Dedifferentiated amniotic fluid mesenchymal stem cell (primary cell): ENCODE measurements around the gene TMEM185A.
A peak's percentile ranks its signal among the peaks of the same experiment; 100 is the strongest.
"Not testable (repeated sequence)": the region's sequence is repeated elsewhere in the genome, so short reads cannot be mapped to it uniquely, and the experiment has no call there.

Experiments
- DNase-seq: peaks from one replicate; pipeline ENCODE4 v3.0.0-alpha.2; 2016; ENCODE audit errors: extremely low spot score

Gene TMEM185A

GRCh38 chrX:149626829-149627228, 4.8 kb downstream of the TMEM185A start:
- DNase-seq, result not testable (repeated sequence)

DNA sequence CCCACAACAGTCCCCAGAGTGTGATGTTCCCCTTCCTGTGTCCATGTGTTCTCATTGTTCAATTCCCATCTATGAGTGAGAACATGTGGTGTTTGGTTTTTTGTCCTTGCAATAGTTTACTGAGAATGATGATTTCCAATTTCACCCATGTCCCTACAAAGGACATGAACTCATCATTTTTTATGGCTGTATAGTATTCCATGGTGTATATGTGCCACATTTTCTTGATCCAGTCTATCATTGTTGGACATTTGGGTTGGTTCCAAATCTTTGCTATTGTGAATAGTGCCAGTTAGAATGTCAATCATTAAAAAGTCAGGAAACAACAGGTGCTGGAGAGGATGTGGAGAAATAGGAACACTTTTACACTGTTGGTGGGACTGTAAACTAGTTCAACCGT, 11.9 kb downstream of the TMEM185A start:
- not testable (repeated sequence) for DNase-seq

GRCh38 chrX:149618871-149619270, 12.7 kb downstream of the TMEM185A start:
- no peak for DNase-seq

- DNase-seq, result no peak
Observed at GRCh38 chrX:149611623-149612175, 19.9 kb downstream of the TMEM185A start.

DNA sequence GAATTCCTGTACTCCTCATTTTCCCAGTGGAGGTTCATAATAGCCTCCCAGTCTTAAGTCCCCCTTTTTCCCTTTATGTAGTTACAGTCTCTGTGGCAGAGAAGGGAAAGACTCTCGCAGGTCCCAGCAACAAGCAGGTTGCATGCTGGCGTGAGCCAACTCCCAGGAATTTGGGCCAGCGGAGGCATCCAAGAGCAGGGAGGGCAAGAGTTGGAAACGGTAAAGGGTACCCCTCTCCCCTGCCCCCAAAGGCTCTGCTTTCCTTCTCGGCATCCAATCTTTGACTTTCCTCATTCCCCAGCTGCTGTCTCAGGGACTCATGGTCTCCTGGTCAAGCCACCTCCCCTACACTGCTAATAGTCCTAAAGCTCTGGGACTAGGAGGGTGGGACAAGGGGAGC, 21.1 kb downstream of the TMEM185A start:
- no peak for DNase-seq

DNA sequence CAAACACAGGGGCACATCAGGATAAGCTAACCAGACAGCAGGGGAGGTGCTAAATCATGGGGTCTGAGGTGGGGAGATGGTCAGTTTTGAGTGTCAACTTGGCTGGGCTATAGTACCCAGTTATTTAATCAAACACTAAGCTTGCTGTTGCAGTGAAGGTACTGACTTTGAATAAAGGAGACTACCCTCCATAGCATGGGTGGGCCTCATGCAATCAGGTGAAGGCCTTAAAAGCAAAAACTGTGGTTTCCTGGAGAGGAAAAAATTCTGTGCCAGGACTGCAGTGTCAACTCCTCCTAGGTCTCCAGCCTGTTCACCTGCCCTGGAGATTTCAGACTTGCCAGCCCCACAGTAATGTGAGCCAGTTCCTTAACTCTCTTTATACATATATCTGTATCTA, 23.9 kb downstream of the TMEM185A start:
- no peak for DNase-seq

DNA sequence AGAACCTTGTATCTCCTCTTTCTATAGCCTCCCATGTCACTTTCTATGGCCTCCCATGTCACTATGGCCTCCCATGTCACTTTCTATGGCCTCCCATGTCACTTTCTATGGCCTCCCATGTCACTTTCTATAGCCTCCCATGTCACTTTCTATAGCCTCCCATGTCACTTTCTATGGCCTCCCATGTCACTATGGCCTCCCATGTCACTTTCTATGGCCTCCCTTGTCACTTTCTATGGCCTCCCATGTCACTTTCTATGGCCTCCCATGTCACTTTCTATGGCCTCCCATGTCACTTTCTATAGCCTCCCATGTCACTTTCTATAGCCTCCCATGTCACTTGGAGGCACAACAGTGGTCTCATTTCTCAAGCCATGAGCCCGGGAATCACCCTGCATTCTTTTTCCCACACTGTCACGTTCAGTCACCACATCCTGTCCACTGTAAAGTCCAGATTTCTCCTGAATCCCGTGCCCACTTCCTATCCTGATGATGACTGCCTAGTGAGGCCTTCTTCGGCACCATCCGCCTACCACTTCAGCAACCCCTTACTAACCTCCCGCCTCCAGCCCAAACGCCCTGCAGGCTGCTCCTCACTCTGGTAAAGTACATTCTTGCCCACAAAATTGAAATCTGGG, 26.2 kb downstream of the TMEM185A start:
- not testable (repeated sequence) for DNase-seq

- not testable (repeated sequence) for DNase-seq
Observed at GRCh38 chrX:149598603-149599002, 33.0 kb downstream of the TMEM185A start.

- DNase-seq, result not testable (repeated sequence)
Observed at GRCh38 chrX:149595943-149596342, 35.6 kb downstream of the TMEM185A start.

GRCh38 chrX:149595214-149595613, 36.4 kb downstream of the TMEM185A start, which contains the start of gene HSFX2:
Gene HSFX2 (minus strand): TSS chrX:149595314. CDS start chrX:149594700, 614 bp downstream.
- not testable (repeated sequence) for DNase-seq

DNA sequence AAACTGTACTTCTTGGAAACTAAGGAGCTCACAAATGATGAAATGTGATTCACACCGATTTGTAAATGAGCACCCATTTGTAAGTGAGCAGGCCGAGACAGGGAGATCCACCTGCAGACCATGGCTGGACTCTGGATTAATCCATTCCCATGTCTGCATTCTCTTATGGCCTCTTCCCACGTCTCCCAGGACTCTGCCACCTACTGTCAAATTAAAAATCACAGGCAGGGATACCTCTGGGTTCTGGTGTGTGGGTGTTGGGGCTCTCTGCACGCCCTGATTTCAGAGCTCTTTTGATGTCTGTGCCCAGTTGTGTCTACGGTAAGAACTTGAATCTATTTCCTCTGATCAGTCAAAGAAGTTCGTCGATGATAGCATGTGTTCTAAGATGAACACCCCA, 40.6 kb downstream of the TMEM185A start:
- not testable (repeated sequence) for DNase-seq

DNA sequence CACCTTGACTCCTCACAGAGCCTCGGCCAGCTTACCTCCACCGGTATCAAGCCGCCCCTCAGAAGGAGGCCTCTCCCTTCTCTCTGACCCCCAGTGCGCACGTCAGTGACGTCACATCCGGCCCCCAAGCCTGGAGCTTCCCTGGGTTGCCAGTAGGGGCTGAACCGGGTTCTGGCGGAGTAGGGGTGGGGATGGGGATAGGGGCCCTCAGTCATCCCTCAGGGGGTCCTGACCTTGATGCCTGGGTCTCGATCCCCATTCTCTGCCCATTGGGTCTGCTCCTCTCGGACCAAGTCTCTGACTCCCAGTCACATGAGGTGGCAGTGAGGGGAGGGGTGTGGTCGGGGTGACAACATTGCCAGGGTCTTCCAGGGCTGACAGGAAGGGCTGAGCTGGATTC, 44.2 kb downstream of the TMEM185A start, which contains the start of gene MAGEA9B:
TSS of gene MAGEA9B (minus strand) at position 101 of the 400 bp plus-strand sequence. CDS start 4,280 bp downstream, outside the sequence.
- not testable (repeated sequence) for DNase-seq

- not testable (repeated sequence) for DNase-seq
Observed at GRCh38 chrX:149585631-149586030, 46.0 kb downstream of the TMEM185A start.

GRCh38 chrX:149573456-149573855, 58.1 kb downstream of the TMEM185A start:
- not testable (repeated sequence) for DNase-seq

DNA sequence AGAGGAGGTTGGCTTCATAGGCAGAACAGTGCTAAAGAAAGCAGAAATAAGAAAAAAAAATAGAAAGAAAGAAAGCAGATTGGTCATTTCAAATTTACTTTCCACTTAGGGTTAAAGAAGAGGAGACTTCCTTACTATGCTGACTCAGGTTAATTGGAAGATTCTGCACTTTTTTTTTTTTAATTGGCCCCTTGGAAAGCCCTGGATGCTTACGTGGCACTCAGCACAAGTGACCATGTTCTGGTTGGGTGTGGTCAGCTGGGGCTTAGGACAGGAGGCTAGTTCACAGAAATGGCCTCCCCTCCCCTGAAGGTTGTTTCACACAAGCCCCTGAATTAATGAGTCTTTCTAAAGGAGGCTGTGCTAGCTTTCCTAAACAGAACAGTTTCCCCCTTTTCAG, 58.8 kb downstream of the TMEM185A start:
- DNase-seq, result no peak

- no peak for DNase-seq
Observed at GRCh38 chrX:149571770-149572169, 59.8 kb downstream of the TMEM185A start.

DNA sequence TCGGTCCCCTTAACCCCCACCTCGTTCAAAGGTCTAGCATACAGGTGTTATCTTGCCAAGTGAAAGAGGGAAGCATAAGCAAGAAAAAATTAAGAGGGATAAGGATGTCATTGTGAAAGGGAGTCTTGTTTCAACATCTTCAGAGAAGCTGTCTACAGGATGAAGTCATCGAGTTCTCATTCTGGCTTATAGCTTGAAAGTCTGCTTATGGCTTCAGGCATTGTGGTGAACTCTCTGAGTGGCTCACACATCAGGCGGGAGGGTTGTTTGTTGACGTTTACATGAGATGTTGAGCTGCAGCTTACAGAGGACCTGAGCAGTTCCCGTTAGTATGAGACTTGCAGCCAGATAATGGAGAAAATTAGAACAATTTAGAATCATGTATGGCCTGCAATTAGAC, 60.9 kb downstream of the TMEM185A start:
- DNase-seq, result peak; percentile 72

- no peak for DNase-seq
Observed at GRCh38 chrX:149569770-149570169, 61.8 kb downstream of the TMEM185A start.

DNA sequence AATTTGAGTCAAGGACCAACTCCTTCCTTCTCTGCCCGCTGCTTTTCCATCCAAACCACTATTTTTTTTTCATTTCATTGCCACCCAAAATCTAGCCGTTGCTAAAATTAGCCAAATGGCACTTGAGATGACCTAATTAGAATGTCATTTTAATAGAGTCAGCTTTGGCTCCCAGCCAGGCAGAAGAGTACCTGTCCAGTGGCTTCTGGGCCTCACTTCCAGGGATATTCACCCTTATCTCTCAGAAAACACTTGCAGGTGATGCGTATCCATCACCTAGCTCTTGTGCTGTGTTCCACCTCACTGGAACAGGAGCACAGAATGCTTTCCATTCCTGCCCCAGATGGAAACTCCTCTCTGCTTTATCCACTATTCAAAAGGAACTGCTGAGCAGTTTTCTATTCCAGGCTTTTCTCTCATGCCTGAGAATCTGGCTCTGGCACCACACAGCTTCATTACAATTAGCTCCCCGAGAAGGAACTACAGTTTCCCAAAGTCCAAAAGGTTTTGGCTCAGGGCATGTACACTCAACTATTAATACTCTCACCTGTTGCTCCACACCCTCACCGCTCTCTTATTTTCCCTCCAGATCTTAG, 62.8 kb downstream of the TMEM185A start:
- no peak for DNase-seq

- no peak for DNase-seq
Observed at GRCh38 chrX:149567621-149568417, 63.8 kb downstream of the TMEM185A start.

- DNase-seq, result no peak
Observed at GRCh38 chrX:149563359-149563758, 68.2 kb downstream of the TMEM185A start.

DNA sequence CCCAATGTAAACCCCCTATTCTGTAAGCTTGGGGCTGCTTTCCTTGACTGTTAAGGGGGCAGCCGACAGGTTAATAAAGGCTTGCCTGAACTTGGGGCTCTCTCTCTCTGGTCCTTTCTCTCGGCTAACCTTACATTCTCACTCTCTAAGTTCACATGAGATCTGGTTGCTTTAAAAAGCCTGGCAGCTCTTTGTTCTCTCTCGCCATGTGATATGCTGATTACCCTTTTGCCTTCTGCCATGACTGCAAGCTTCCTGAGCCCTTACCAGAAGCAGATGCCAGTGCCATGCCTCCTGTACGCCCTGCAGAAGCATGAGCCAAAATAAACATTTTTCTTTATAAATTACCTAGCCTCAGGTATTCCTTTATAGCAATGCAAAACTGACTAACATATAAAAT, 76.3 kb downstream of the TMEM185A start:
- DNase-seq, result not testable (repeated sequence)
